HG03039 (cell line): ENCODE data around the gene ACTL10.
"Not testable (repeated sequence)": the region's sequence is repeated elsewhere in the genome, so short reads cannot be mapped to it uniquely, and the experiment has no call there.

ENCODE experiments used
- ATAC-seq: cut with Tn5 transposase; IDR thresholded peaks from one replicate; pipeline ENCODE4 v1.9.1; 2021; ENCODE audit warnings: mild to moderate bottlenecking, moderate library complexity; ENCODE audit not compliant: unreplicated experiment

The ACTL10 gene

DNA sequence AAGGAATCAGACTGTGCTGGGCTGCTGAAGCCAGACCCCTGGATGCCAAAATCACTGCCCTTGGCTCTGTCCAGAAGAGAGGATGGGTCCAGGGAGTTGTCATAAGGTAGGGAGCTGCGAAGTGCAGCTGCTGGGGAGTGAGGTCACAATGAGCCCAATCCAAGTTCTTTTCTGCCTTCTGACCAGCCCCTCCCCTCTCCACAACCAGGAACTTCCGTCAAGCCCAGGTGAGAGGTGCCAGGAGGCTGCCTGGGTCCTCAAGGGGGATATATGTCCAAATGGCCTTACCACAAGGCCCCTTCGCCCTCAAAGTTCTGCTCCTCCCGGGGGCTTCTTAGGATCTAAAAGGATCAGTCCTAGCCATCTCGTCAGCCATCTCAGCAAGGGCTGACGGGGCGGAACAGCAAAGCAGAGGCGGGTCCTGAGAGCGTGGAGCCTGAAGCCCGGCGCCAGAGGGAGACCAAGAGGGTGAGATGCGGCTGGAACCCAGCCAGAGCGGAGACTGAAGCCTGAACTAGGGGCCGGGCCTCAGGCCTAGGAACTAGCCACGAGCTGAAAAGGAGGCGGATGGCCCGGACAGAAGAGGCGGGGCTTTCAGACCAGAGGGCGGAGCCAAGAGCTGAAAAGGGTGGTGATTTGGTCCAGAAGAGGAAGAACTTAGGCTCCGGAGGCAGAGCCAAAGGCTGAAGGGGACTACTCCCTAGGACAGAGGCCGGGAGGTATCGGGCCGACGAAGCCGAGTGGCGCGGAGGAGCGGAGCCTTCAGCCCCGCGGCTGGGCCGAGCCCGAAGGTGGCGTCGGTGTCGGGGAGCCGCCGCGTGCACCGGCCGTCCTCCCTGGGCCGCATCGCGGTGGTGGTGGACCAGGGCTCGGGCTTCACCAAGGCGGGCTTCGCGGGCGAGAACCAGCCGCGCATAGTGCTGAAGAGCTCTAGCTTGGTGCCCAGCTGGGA, at the start of gene ACTL10:
Gene ACTL10 (plus strand): TSS at position 651 of the 952 bp plus-strand sequence. CDS start 555 bp downstream, outside the sequence.
- peak; percentile 51 for ATAC-seq

DNA sequence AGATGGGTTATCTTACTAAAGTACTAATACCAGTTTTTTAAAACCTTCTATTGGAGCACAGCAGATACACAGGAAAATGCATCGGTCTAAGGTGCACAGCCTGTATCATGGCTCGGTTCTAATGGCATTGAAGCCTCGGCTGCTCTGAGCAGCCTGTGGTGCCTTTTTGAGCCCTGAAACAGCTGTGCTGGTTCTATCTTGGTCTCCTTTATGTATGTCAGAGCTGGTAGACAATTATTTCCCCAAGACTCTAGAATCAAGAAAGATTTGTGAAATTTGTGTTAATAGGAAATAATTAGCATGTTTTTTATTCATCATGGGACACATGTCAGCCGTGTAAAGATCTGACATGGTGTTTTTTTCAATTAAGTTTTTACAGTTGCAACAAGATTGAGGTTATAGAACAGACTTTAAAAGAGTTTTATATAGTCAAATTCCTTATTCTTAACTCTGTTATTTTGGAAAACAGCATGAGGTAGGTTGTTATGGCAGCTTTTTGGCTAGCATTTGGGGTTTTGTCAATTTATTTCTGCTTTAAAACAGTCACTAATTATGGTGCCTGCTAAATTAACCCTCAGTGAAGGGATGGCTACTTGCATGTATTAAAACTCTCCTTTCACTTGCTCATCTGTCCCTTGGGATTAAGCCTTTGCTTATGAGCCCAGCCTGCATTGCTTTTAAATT, 44.9 kb upstream of the ACTL10 start:
- no peak for ATAC-seq

DNA sequence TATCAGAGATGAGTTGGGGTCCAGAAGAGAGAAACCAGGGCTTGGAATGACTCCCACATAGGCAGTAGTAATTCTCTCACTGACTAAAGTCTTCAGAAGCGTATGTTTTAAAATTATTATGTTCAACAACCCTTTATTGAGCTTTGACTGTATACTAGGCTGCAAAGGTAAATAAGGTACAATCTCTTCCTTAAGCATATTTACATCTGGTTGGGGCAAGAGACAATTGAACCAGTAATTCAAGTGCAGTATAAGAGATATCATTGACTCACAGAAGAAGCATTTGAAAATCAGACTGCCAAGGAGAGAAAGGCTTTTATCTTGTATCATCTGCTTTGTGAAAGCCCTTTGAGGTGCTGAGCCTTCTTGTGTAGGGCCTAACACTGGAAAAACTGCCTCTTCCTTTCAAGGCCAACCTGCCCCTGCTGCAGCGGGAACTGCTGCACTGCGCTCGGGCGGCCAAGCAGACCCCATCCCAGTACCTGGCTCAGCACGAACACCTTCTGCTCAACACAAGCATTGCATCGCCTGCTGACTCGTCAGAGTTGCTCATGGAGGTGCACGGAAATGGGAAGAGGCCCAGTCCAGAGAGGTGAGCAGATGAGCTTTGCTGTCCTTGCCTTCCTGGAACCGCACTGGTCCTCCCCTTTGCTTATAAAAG, 43.9 kb upstream of the ACTL10 start:
- ATAC-seq = no peak

DNA sequence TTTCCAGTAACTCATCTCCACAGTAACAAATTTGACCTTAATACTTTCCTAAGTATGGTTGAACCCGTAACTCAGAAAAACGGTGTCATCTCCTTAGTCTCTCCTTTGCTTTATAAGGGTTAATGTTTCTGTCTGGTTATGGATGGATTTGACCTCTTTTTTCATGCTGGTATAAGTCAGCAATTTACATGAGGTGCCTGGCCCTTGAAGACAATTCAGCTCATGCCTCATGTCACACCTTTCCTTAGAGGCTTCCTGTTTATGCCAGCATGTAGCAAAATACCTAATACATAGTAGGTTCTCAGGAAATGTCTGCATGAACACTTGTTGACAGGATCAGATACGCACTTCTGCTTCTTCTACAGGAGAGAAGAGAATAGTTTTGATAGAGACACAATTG, 42.3 kb upstream of the ACTL10 start:
- ATAC-seq = no peak

DNA sequence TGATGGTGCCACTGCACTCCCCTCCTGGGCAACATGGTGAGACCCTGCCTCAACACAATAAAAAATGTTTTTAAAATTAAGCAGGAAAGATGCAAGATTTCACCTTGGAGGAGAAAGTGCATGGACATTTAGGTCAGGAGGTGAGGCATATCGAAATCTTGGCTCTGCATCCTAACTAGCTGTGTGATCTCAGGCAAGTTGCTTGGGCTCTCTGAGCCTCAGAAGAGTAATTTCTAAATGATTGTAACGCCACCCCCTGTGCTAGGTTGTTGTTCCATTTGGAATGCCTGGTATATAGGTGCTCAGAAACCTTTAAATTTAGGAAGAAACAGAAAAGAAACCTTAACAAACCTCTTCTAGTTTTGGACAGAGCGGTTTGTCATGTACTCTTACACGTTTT, 40.6 kb upstream of the ACTL10 start:
- ATAC-seq = no peak

DNA sequence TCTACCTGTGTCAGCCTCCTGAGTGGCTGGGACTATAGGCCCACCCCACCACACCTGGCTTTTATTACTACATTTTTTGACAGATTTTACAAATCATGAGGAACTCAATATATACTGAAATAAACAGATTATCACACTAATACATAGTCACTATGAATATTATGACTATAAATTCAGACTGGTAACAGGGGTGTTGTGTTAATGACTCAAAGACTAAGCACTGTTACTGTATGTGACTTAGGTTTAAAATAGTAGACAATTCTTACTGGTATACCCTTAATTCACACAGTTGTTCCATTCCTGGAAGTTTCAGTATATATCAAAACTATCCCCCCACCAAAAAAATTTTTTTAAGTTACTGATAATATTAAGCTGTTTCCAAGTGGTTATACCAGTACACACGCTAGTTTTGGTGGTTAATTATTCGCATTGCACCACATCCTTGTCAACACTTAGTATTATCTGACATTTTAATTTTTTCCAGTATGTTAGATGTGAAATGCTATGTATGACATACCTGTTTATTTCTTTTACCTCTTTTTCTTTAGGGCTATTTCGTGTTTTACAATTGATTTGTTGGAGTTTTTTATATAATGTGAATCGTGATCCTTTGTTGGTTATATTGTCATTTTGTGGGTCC, 39.0 kb upstream of the ACTL10 start:
- ATAC-seq = no peak

DNA sequence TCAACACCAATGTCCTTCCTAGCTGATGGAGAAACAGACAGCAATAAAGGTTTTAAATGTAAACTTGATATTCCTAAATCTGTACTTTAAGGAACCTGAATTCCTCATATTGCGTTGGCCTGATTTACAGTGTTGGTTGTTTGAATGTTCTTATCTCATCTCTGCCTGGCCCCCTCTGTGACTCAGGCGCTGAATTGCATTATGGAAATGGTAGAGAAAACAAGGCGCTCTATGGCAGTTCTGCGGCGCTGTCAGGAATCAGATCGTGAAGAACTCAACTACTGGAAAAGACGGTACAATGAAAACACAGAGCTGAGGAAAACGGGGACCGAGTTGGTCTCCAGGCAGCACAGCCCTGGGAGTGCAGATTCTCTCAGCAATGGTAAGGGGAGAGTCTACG, 37.2 kb upstream of the ACTL10 start:
- ATAC-seq = no peak

DNA sequence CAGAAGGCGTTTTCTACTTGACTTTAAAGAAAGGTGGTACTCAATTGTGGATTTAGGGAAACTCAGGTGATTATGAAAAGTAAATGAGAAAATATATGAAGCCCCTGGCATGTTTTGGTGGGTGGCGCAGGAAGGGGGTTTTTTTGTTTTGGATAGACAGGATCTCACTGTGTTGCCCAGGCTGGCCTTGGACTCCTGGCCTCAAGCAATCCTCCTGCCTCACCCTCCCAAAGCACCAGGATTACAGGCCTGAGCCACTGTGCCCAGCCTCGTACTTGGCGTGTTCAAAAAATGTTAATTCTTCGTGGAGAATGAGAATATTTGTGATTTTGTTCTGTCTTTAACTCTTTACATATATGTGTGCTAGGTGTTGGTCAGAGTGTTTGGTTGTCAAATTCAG, 36.8 kb upstream of the ACTL10 start:
- no peak for ATAC-seq

DNA sequence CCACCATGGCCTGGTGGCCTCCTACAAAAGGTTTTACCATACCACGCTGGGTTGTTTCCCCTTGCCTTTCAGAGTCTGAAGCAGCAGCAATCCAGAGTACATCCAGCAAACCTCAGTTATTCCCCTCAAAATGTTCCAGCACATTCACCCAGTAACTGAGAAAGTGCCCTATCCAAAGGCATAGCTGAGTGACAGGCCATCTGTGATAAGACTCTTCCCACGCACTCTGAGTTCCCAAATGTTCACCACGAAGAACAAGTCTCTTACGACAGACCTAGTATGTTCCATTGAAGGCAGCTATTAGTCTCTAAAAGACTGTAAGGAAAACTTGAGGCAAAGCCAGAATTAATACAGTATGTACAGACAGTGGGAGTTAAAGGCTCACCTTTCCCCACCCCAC, 36.2 kb upstream of the ACTL10 start:
- ATAC-seq = no peak

DNA sequence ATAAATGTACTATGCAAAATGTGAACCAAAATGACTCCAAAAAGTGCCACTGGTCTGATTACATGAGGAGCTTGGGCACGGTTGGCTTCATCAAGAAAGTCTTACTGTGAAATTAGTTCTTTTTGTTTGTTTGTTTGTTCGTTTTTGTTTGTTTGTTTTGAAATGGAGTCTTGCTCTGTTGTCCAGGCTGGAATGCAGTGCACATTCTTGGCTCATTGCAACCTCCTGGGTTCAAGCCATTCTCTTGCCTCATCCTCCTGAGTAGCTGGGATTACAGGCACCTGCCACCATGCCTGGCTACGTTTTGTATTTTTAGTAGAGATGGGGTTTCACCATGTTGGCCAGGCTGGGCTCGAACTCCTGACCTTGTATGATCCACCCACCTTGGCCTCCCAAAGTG, 34.8 kb upstream of the ACTL10 start:
- not testable (repeated sequence) for ATAC-seq

DNA sequence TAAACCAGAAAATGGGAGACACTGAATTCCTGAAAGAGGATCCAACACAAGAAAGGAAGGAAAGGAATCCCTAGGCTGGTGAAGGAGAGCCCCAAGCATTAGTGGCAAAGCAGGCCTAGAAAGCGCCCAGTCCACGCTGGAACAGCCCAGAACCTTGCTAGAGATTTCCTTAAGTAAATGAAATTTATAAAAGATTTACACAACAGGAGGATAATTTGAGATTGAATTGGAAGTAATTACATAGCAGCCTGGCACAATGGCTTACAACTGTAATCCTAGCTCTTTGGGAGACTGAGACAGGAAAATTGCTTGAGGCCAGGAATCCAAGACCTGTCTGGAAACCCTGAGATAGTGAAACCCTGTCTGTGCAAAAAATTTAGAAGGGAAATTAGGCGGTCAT, 31.4 kb upstream of the ACTL10 start:
- no peak for ATAC-seq

DNA sequence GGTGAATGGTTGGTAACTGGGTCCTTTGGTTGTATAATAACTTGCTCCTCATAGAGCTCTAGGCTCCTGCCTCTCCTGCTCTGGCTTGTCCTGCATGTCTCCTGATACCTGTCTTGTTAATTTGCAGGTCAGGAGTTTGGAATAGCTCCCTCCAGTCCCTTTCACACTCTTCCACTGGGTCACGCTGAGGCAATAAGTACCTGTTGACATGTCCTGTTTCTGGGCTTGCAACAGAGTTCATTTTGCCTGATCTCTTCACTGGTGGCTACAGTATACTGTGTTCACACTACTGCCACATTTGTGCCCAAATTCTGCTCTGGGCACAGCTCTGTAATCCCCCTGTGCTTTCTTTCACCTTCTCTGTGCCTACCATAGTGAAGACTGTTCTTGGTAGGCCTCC, 30.0 kb upstream of the ACTL10 start:
- no peak for ATAC-seq

DNA sequence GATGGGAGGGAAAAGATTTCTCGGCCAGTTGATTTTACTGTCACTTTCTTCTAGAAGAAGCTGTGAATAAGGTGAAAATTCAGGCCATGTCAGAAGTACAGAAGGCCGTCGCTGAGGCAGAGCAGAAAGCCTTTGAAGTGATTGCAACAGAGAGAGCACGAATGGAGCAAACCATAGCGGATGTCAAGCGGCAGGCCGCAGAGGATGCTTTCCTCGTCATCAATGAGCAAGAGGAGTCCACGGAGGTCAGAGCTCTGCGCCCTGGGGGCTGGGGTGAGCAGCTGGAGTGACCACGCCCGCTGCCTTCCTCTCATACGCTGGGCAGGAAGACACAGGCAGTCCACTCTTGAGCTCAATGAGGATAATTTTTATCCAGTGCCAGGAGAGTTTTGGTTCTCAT, 26.5 kb upstream of the ACTL10 start:
- ATAC-seq = no peak

DNA sequence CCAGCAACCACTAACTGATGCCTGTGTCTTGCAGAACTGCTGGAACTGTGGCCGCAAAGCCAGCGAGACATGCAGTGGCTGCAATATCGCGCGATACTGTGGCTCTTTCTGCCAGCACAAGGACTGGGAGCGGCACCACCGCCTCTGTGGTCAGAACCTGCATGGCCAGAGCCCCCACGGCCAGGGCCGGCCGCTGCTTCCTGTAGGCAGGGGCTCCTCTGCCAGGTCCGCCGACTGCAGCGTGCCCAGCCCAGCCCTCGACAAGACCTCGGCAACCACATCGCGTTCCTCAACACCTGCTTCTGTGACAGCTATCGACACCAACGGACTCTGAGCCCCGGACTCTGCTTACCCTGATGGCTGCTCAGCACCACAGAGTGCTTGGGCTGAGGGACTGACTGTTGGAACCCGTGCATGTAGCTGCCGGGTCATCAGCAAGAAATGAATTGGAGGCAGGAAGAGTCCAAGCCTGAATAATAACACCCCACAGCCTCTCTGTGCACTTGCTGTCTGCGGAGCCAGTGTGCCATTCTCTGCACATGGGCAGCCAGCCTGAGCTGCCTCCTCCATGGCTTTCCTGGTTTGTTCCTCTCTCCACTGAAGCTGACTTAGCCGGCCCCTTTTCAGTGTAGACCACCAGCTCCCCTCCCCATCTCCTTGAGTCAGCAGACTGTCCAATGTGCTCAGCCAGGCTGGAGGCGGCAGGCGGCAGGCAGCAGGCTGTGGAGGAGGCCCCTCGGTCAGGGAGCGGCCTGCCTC, 22.3 kb upstream of the ACTL10 start:
- ATAC-seq = no peak

DNA sequence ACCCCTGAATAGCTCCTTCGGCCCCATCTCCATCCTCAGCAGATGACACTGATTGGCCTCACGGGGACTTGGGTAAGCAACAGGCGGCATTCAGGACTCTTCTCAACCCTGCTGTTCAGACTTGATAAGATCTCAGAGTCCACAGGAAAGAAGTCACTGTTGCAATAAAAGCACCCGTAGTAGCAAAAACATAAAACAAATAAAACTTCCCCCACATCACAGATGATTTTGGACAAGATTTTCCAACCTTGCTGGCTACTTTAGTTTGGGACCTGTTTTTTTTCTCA, 21.7 kb upstream of the ACTL10 start:
- ATAC-seq = no peak

DNA sequence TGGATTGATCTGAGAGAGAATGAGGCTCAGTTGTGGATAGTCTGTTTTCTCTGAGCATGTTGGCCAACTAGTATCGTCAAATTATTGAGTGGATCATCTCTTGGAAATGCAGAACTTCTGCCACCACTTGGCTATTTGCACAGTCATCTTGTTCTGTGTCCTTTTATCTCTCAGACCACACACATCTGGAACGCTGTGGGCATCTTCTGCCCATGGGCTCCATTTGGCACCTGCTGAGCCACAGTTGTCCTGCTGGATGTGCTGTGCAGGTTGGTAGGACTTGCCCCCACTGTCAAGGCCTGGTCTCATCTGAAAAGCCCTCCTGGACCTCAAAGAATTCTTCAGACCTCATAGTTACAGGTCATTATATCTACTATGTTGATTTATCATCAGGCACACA, 21.3 kb upstream of the ACTL10 start:
- ATAC-seq = no peak

DNA sequence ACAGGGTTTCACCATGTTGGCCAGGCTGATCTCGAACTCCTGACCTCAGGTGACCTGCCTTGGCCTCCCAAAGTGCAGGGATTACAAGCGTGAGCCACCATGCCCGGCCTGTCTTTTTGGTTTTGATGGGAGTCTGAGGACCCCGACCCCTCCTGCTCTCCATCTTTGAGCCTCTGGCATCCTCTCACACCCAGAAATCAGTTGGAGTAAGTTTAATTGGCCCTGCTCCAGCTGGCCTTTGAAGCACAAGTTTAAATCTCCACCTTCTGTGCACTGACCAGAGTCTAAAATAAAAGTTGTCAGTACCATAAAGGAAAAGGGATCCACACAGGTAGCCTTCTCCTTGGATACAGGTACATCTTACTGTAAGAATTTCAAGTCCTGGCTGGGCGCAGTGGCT, 20.6 kb upstream of the ACTL10 start:
- no peak for ATAC-seq

DNA sequence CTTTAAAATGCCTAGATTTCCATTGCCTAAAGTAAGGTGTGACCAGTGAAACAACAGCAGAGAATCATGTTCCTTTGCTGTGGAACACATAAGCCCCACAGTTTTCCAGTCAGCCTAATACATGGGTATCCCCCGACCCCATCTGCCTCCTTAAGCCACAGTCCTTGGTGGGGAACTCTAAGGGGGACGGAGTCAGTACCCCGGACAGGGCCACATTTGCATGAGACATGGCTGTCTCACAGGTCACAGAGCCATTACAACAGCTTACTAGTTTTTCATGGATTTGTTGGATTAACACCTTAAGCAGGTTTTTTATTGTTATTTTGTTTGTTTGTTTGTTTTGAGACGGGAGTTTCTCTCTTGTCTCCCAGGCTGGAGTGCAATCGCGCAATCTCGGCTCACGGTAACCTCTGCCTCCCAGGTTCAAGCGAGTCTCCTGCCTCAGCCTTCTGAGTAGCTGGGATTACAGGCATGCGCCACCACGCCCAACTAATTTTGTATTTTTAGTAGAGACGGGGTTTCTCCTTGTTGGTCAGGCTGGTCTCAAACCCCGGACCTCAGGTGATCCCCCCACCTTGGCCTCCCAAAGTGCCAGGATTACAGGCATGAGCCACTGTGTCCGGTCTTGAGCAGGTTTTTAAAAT, 19.7 kb upstream of the ACTL10 start:
- not testable (repeated sequence) for ATAC-seq

DNA sequence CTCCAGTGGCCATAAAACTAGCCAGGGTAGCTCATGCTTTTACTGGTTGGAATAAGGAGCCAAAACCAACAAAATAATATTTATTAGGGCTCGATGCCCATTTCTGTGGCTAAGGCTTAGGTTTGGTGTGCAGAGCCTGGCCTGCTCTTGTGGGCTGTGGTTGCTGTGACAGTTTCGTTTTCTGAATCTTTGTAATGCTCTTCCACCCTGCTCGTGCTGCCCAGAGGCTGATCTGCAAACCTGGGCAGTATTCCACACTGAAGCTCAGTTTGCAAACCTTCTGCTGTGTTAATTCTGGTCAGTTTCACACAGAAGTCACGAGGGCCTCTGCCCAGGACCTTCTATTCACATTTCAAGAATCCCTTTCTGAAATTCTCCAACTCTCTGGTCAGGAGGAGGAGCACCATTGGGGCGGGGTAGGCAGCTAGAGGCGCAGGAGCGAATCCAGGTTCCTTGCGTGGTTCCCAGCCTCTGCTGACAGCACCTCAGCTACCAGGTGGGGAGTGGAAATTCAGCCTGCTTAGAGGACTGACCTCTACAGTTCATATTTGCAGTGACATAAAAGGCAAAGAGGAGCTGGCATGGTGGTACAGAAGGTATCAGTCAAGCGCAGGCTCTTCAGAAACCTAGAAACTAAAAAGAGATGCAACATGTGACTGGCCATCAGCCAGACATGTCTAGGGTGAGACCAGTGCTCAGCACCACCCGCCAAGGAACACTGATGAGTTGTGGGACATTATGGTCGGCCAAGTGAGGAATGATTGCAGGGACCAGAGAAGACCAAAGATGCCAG, 18.9 kb upstream of the ACTL10 start:
- no peak for ATAC-seq
